ENCODE data around the gene STAU1.

DNA sequence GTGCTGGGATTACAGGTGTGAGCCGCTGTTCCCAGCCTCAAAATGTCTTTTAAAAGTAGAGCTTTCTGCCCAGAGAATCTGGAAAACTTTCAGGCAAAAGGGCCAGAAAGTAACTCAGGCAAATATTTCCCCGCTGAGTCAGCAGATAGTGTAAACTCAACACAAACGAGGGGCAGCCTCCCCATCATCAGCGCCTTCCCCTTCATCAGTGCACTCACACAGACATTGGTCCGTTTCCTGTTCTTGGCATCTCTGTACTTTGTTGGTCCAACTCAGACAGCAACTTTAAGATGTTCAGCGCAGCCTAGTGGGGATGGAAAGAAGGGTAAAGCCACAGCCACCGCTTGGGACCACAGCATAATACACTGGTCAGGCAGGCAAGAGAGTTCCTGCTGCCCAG lies 72.6 kb downstream of the STAU1 start:
- TF ChIP-seq CTCF (conservative IDR thresholded peaks at IDR 0.05 in 1 of 2, IDR thresholded peaks at IDR 0.05 in 1 of 2; ENCODE audit: low read depth in 1 of 2, low read length in 2 of 2): peak; percentile 18 to 37
- no peak for TF ChIP-seq EZH2 (IDR thresholded peaks at IDR 0.05; ENCODE audit: low read length, missing control alignments)

All from fibroblast of lung (primary cell).